Nephron progenitor cell (in vitro differentiated cells): ENCODE results near the gene SEC61A2.

ENCODE experiments used
- DNase-seq: peaks from one replicate; pipeline ENCODE4 v3.0.0; 2021
- H3K27ac Mint-ChIP-seq: 2 replicates; pipeline ENCODE4 v1.8.0; 2021; ENCODE audit warnings: mild to moderate bottlenecking, moderate library complexity, mixed read lengths
- H3K27me3 Mint-ChIP-seq: 2 replicates; pipeline ENCODE4 v1.8.0; 2021; ENCODE audit warnings: mild to moderate bottlenecking, low read depth, mixed read lengths; ENCODE audit not compliant: poor library complexity
- H3K36me3 Mint-ChIP-seq: 2 replicates; pipeline ENCODE4 v1.8.0; 2021; ENCODE audit warnings: low read depth, mixed read lengths
- H3K4me1 Mint-ChIP-seq: 2 replicates; pipeline ENCODE4 v1.8.0; 2021; ENCODE audit warnings: mixed read lengths
- H3K4me3 Mint-ChIP-seq: 2 replicates; pipeline ENCODE4 v1.8.0; 2021; ENCODE audit warnings: mild to moderate bottlenecking, moderate library complexity, mixed read lengths
- H3K9me3 Mint-ChIP-seq: 2 replicates; pipeline ENCODE4 v1.8.0; 2021; ENCODE audit warnings: mild to moderate bottlenecking, moderate library complexity, mixed read lengths
- CTCF ChIP-seq: fragments of 200-600 bp; sonication (generic); IDR thresholded peaks from 2 replicates; pipeline ENCODE4 v1.5.0; 2021; ENCODE audit warnings: antibody characterized with exemption

Gene SEC61A2

DNA sequence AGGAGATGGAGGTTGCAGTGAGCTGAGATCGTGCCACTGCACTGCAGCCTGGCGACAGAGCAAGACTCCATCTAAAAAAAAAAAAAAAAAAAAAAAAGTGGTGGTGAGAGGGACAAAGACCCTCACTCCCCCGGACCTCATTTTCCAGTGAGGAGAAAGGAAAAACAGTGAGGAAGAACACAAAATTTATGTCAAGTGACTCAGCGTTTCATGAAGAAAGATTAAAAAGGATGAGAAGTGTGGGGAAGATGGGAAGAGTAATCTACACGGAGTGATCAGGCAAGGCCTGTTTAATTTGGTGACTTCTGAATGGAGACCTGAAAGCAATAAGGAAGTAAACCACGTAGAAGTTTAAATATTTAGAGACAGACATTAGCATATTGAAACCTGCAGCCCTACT, 59.2 kb downstream of the SEC61A2 start:
- TF ChIP-seq CTCF = no peak
- H3K36me3 Mint-ChIP-seq = peaks cover 37% of the 10 kb centered on the region
- no peaks in the 10 kb centered on the region for H3K27me3 Mint-ChIP-seq
- DNase-seq = no peak
- peaks cover 17% of the 10 kb centered on the region for H3K4me1 Mint-ChIP-seq
- no peak overlapping the region for H3K4me3 Mint-ChIP-seq
- no peaks in the 10 kb centered on the region for H3K9me3 Mint-ChIP-seq
- H3K27ac Mint-ChIP-seq = no peak overlapping the region

DNA sequence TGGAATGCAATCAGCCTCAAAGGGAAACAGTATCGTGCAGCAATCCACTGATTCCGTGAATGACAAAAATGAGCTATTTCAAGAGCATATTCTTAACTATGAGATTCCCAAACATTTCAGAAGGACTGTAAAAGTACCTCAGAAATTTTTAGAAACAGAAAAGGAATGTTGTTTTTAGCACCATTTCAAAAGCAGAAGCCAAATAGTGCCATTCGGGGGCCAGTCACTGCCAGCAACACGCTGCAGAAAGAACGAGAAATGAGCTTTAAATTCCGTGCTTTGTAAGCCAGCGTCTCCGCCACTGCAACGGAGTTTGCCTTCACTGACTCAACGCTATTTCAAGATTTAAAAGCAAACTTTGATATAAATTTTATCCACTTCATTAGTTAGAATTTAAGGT, 59.9 kb downstream of the SEC61A2 start:
- no peak overlapping the region for H3K4me3 Mint-ChIP-seq
- peaks cover 23% of the 10 kb centered on the region for H3K4me1 Mint-ChIP-seq
- no peaks in the 10 kb centered on the region for H3K27me3 Mint-ChIP-seq
- no peak overlapping the region for H3K27ac Mint-ChIP-seq
- H3K9me3 Mint-ChIP-seq = no peaks in the 10 kb centered on the region
- H3K36me3 Mint-ChIP-seq = peaks cover 35% of the 10 kb centered on the region
- DNase-seq = no peak
- no peak for TF ChIP-seq CTCF

DNA sequence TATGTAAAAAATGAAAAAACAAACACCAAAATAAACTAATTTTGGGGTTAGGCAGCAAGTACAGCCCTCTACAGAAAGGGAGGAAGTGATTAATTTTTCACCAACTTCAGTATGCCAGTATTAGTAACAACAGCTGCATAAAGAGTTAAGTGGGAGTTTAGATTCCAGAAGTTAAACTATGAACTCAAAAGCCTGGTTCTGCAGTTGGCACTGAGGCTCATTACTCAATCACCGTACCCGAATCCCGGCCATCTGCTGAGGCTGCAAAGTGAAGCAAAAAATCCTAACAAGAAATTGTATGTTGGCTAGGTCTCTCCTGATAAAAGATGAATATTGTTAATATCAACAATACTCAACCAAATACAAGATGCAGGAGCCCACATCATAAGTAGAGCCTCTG, 62.2 kb downstream of the SEC61A2 start:
- H3K36me3 Mint-ChIP-seq = peaks cover 22% of the 10 kb centered on the region
- no peak overlapping the region for H3K4me3 Mint-ChIP-seq
- TF ChIP-seq CTCF = no peak
- DNase-seq = no peak
- H3K27me3 Mint-ChIP-seq = no peaks in the 10 kb centered on the region
- H3K4me1 Mint-ChIP-seq = peaks cover 37% of the 10 kb centered on the region
- H3K27ac Mint-ChIP-seq = peak overlapping the region; percentile 88
- H3K9me3 Mint-ChIP-seq = no peaks in the 10 kb centered on the region

DNA sequence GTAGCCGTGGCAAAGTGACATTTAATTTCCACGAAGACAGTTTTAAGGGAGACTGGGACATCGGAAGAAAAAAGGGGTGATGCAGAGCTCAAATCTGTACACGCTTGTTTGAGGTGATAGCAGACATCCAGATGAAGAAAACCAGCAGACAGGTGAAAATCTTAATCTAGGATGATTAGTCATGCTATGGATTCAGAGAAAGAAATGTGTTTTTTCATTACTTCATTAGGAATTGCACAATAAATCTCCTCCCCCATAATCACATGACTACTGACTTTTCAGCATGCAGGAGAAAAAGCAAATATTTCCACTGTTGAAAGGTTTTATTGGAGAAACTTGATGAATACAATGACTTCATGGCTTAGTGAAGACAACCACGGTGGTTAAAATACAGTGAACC, 63.7 kb downstream of the SEC61A2 start:
- Mint-ChIP-seq H3K27ac (peak overlapping the region; percentile 6), H3K36me3 (peaks cover 10% of the 10 kb centered on the region), H3K27me3 (no peaks in the 10 kb centered on the region), H3K4me1 (peaks cover 44% of the 10 kb centered on the region), H3K4me3 (peak overlapping the region; percentile 65), H3K9me3 (no peaks in the 10 kb centered on the region)
- no peak for TF ChIP-seq CTCF
- DNase-seq = no peak

GRCh38 chr10:12194752-12195271, 65.3 kb downstream of the SEC61A2 start:
- H3K27ac Mint-ChIP-seq = peak overlapping the region; percentile 97
- peaks cover 21% of the 10 kb centered on the region for H3K36me3 Mint-ChIP-seq
- peaks cover 46% of the 10 kb centered on the region for H3K4me1 Mint-ChIP-seq
- TF ChIP-seq CTCF = no peak
- no peaks in the 10 kb centered on the region for H3K9me3 Mint-ChIP-seq
- H3K27me3 Mint-ChIP-seq = no peaks in the 10 kb centered on the region
- H3K4me3 Mint-ChIP-seq = peak overlapping the region; percentile 97
- DNase-seq = peak; percentile 36

GRCh38 chr10:12195281-12195602, 65.8 kb downstream of the SEC61A2 start:
- H3K27me3 Mint-ChIP-seq = no peaks in the 10 kb centered on the region

More at GRCh38 chr10:12195281-12195602, 65.8 kb downstream of the SEC61A2 start:
- peaks cover 46% of the 10 kb centered on the region for H3K4me1 Mint-ChIP-seq
- no peaks in the 10 kb centered on the region for H3K9me3 Mint-ChIP-seq
- peak overlapping the region; percentile 97 for H3K27ac Mint-ChIP-seq
- H3K36me3 Mint-ChIP-seq = peaks cover 17% of the 10 kb centered on the region
- no peak for DNase-seq
- TF ChIP-seq CTCF = no peak
- H3K4me3 Mint-ChIP-seq = peak overlapping the region; percentile 97
